Adipocyte (in vitro differentiated cells): ENCODE results near the gene TRAPPC3.

Experiments used
- DNase-seq: peaks from one replicate; pipeline ENCODE4 v3.0.0-alpha.2; 2015; ENCODE audit warnings: low read depth
- H3K27me3 ChIP-seq: replicated peaks from 2 replicates; pipeline ENCODE4 v1.7.0; 2013; ENCODE audit warnings: mild to moderate bottlenecking, low read length, moderate library complexity; ENCODE audit not compliant: control insufficient read depth, insufficient read depth
- H3K36me3 ChIP-seq: 2 replicates; pipeline ENCODE4 v1.7.0; 2013; ENCODE audit warnings: low read length, mild to moderate bottlenecking, moderate library complexity; ENCODE audit not compliant: control insufficient read depth, insufficient read depth, severe bottlenecking
- H3K4me1 ChIP-seq: 2 replicates; pipeline ENCODE4 v1.7.0; 2013; ENCODE audit warnings: mild to moderate bottlenecking, low read length, moderate library complexity; ENCODE audit not compliant: control insufficient read depth, insufficient read depth
- H3K4me3 ChIP-seq: 2 replicates; pipeline ENCODE4 v1.7.0; 2013; ENCODE audit warnings: mild to moderate bottlenecking, low read length, moderate library complexity
- H3K9ac ChIP-seq: 2 replicates; pipeline ENCODE4 v1.7.0; 2013; ENCODE audit warnings: mild to moderate bottlenecking, low read length, moderate library complexity
- H3K9me3 ChIP-seq: 2 replicates; pipeline ENCODE4 v1.7.0; 2013; ENCODE audit warnings: mild to moderate bottlenecking, low read length, moderate library complexity; ENCODE audit not compliant: control insufficient read depth

The TRAPPC3 gene

GRCh38 chr1:36156329-36157114 lies 7.2 kb upstream of the TRAPPC3 start:
- Histone ChIP-seq H3K4me1 (peaks cover 51% of the 10 kb centered on the region), H3K9ac (peak overlapping the region; percentile 99), H3K9me3 (no peaks in the 10 kb centered on the region), H3K4me3 (peak overlapping the region; percentile 94), H3K27me3 (no peaks in the 10 kb centered on the region), H3K36me3 (peaks cover 5% of the 10 kb centered on the region)
- peak; percentile 81 for DNase-seq

GRCh38 chr1:36155408-36156328 lies 6.4 kb upstream of the TRAPPC3 start, which contains the start of gene MAP7D1:
TSS of gene MAP7D1 (plus strand) at chr1:36156160. CDS start at chr1:36156418, 258 bp downstream.
- Histone ChIP-seq H3K36me3 (peaks cover 5% of the 10 kb centered on the region), H3K27me3 (no peaks in the 10 kb centered on the region), H3K4me1 (peaks cover 49% of the 10 kb centered on the region), H3K9ac (peak within 1 kb of the TSS; percentile 99), H3K9me3 (no peaks in the 10 kb centered on the region), H3K4me3 (peak within 1 kb of the TSS; percentile 94)
- peak; percentile 95 for DNase-seq

GRCh38 chr1:36154765-36155407 lies 5.6 kb upstream of the TRAPPC3 start:
- H3K9ac ChIP-seq, result peak overlapping the region; percentile 99
- H3K36me3 ChIP-seq, result peaks cover 5% of the 10 kb centered on the region
- peaks cover 49% of the 10 kb centered on the region for H3K4me1 ChIP-seq
- no peaks in the 10 kb centered on the region for H3K9me3 ChIP-seq
- peak; percentile 30 for DNase-seq
- peak overlapping the region; percentile 94 for H3K4me3 ChIP-seq
- H3K27me3 ChIP-seq, result no peaks in the 10 kb centered on the region

GRCh38 chr1:36154335-36154734 lies 5.0 kb upstream of the TRAPPC3 start:
- peaks cover 46% of the 10 kb centered on the region for H3K4me1 ChIP-seq
- H3K27me3 ChIP-seq, result no peaks in the 10 kb centered on the region
- DNase-seq, result no peak
- no peak overlapping the region for H3K9ac ChIP-seq
- H3K4me3 ChIP-seq, result no peak overlapping the region
- peaks cover 1% of the 10 kb centered on the region for H3K36me3 ChIP-seq
- H3K9me3 ChIP-seq, result no peaks in the 10 kb centered on the region

GRCh38 chr1:36153476-36153875 lies 4.2 kb upstream of the TRAPPC3 start:
- H3K9ac ChIP-seq, result no peak overlapping the region
- H3K36me3 ChIP-seq, result no peaks in the 10 kb centered on the region
- no peak for DNase-seq
- H3K4me1 ChIP-seq, result peaks cover 44% of the 10 kb centered on the region
- H3K9me3 ChIP-seq, result no peaks in the 10 kb centered on the region
- H3K4me3 ChIP-seq, result no peak overlapping the region
- no peaks in the 10 kb centered on the region for H3K27me3 ChIP-seq

- Histone ChIP-seq H3K9me3 (no peaks in the 10 kb centered on the region), H3K27me3 (no peaks in the 10 kb centered on the region), H3K4me1 (peaks cover 39% of the 10 kb centered on the region), H3K9ac (peak overlapping the region; percentile 78), H3K36me3 (no peaks in the 10 kb centered on the region), H3K4me3 (peak overlapping the region; percentile 51)
- peak; percentile 37 for DNase-seq
Observed at GRCh38 chr1:36151845-36152203, 2.5 kb upstream of the TRAPPC3 start.

GRCh38 chr1:36151134-36151844 lies 2.0 kb upstream of the TRAPPC3 start:
- H3K27me3 ChIP-seq, result no peaks in the 10 kb centered on the region
- H3K36me3 ChIP-seq, result no peaks in the 10 kb centered on the region
- no peak for DNase-seq
- H3K4me3 ChIP-seq, result peak overlapping the region; percentile 51
- peaks cover 39% of the 10 kb centered on the region for H3K4me1 ChIP-seq
- H3K9ac ChIP-seq, result peak overlapping the region; percentile 78
- H3K9me3 ChIP-seq, result no peaks in the 10 kb centered on the region

- H3K4me1 ChIP-seq, result peaks cover 39% of the 10 kb centered on the region
- peak overlapping the region; percentile 66 for H3K4me3 ChIP-seq
- H3K36me3 ChIP-seq, result no peaks in the 10 kb centered on the region
- DNase-seq, result peak; percentile 98
- no peaks in the 10 kb centered on the region for H3K9me3 ChIP-seq
- H3K27me3 ChIP-seq, result no peaks in the 10 kb centered on the region
- H3K9ac ChIP-seq, result peak overlapping the region; percentile 83
Observed at GRCh38 chr1:36150296-36151133, 1.2 kb upstream of the TRAPPC3 start.

- Histone ChIP-seq H3K9ac (peak overlapping the region; percentile 83), H3K27me3 (no peaks in the 10 kb centered on the region), H3K36me3 (no peaks in the 10 kb centered on the region), H3K4me1 (peaks cover 36% of the 10 kb centered on the region), H3K4me3 (peak overlapping the region; percentile 66), H3K9me3 (no peaks in the 10 kb centered on the region)
- no peak for DNase-seq
Observed at GRCh38 chr1:36149973-36150295, 648 bp upstream of the TRAPPC3 start.

GRCh38 chr1:36148821-36149236 lies 457 bp downstream of the TRAPPC3 start:
- Histone ChIP-seq H3K9me3 (no peaks in the 10 kb centered on the region), H3K36me3 (no peaks in the 10 kb centered on the region), H3K4me3 (peak overlapping the region; percentile 96), H3K4me1 (peaks cover 32% of the 10 kb centered on the region), H3K27me3 (no peaks in the 10 kb centered on the region), H3K9ac (peak overlapping the region; percentile 95)
- DNase-seq, result no peak
